A673 (cell line): Measurements from ENCODE around the gene SORCS1.

Experiments used
- EZH2 ChIP-seq: fragments of 200-600 bp; sonication (generic); IDR thresholded peaks from 2 replicates; pipeline ENCODE4 v1.6.1; 2017; ENCODE audit warnings: borderline replicate concordance, low read depth, mild to moderate bottlenecking, mixed read lengths, antibody characterized with exemption, low read length; ENCODE audit not compliant: poor library complexity, severe bottlenecking
- TF ChIP-seq, protein P1 (sequence below): fragments of 300-800, 200-600 bp; sonication (generic); conservative IDR thresholded peaks from 2 replicates; pipeline ENCODE4 v1.5.1; 2017; ENCODE audit warnings: low read depth, mild to moderate bottlenecking, antibody characterized with exemption, low read length, moderate library complexity, mixed read lengths

DNA sequence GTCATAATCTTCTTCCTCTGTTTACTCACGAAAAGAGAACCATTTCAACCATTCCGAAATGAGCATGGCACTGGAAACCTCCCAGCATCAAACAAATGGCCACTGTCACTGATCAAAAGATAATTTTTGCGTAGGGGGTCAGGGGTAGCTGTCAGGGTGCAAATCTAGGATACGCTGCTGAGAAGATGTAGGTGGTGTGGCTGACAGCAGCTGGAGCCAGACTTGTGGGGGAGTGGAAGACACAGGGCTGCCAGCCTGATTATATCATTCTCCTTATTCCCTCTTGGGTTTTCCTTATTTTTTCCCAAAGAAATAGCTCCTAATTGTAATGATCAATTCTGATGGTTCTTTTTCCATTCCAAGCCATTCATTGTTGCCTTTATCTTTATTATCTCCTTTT, 266.1 kb downstream of the SORCS1 start:
- TF ChIP-seq, protein P1, sequence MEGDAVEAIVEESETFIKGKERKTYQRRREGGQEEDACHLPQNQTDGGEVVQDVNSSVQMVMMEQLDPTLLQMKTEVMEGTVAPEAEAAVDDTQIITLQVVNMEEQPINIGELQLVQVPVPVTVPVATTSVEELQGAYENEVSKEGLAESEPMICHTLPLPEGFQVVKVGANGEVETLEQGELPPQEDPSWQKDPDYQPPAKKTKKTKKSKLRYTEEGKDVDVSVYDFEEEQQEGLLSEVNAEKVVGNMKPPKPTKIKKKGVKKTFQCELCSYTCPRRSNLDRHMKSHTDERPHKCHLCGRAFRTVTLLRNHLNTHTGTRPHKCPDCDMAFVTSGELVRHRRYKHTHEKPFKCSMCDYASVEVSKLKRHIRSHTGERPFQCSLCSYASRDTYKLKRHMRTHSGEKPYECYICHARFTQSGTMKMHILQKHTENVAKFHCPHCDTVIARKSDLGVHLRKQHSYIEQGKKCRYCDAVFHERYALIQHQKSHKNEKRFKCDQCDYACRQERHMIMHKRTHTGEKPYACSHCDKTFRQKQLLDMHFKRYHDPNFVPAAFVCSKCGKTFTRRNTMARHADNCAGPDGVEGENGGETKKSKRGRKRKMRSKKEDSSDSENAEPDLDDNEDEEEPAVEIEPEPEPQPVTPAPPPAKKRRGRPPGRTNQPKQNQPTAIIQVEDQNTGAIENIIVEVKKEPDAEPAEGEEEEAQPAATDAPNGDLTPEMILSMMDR, result no peak
- no peak for TF ChIP-seq EZH2
